Kidney epithelial cell (primary cell): ENCODE measurements around the gene EFCAB6. TPM values are rescaled to one million over a fixed set of nuclear protein-coding genes. Genes with fewer than 3 reads are reported as not detected.

Experiments used
- DNase-seq: peaks from one replicate; pipeline ENCODE4 v3.0.0-alpha.2; 2010; ENCODE audit warnings: low read depth
- H3K27me3 ChIP-seq: 2 replicates; pipeline ENCODE4 v1.6.0; 2011; ENCODE audit warnings: low read length; ENCODE audit not compliant: control insufficient read depth, insufficient read depth
- H3K36me3 ChIP-seq: 2 replicates; pipeline ENCODE4 v1.5.1; 2011; ENCODE audit warnings: low read length; ENCODE audit not compliant: control insufficient read depth, insufficient read depth
- H3K4me3 ChIP-seq: 2 replicates; pipeline ENCODE4 v1.5.1; 2011; ENCODE audit warnings: low read depth, mild to moderate bottlenecking, control low read depth, low read length
- total RNA-seq: library from RNA; depleted of rRNA; stranded (reverse); fragments of >200 nt; gene quantifications from 2 replicates; pipeline ENCODE4 v1.2.3, GENCODE V29; 2015
- TF ChIP-seq, protein P1 (sequence below): IDR thresholded peaks from 2 replicates; pipeline ENCODE4 v1.5.1; 2011; ENCODE audit warnings: mild to moderate bottlenecking, moderate library complexity, low read length, control low read depth, inconsistent platforms; ENCODE audit not compliant: insufficient read depth, poor library complexity, severe bottlenecking

EFCAB6 gene
- total RNA-seq, 1 donor from 2014 or later = 2.3 TPM

- no peak for DNase-seq
- Histone ChIP-seq H3K4me3 (no peak overlapping the region), H3K27me3 (peaks cover 7% of the 10 kb centered on the region), H3K36me3 (no peaks in the 10 kb centered on the region)
- TF ChIP-seq, protein P1, sequence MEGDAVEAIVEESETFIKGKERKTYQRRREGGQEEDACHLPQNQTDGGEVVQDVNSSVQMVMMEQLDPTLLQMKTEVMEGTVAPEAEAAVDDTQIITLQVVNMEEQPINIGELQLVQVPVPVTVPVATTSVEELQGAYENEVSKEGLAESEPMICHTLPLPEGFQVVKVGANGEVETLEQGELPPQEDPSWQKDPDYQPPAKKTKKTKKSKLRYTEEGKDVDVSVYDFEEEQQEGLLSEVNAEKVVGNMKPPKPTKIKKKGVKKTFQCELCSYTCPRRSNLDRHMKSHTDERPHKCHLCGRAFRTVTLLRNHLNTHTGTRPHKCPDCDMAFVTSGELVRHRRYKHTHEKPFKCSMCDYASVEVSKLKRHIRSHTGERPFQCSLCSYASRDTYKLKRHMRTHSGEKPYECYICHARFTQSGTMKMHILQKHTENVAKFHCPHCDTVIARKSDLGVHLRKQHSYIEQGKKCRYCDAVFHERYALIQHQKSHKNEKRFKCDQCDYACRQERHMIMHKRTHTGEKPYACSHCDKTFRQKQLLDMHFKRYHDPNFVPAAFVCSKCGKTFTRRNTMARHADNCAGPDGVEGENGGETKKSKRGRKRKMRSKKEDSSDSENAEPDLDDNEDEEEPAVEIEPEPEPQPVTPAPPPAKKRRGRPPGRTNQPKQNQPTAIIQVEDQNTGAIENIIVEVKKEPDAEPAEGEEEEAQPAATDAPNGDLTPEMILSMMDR = no peak
Observed at GRCh38 chr22:43839781-43840180, 27.7 kb upstream of the EFCAB6 start.

GRCh38 chr22:43838571-43839307, 26.6 kb upstream of the EFCAB6 start:
- TF ChIP-seq, protein P1 = no peak
- H3K27me3 ChIP-seq = peaks cover 10% of the 10 kb centered on the region
- DNase-seq = no peak
- no peaks in the 10 kb centered on the region for H3K36me3 ChIP-seq
- no peak overlapping the region for H3K4me3 ChIP-seq

- peaks cover 13% of the 10 kb centered on the region for H3K27me3 ChIP-seq
- TF ChIP-seq, protein P1 = no peak
- no peak for DNase-seq
- no peak overlapping the region for H3K4me3 ChIP-seq
- H3K36me3 ChIP-seq = no peaks in the 10 kb centered on the region
Observed at GRCh38 chr22:43838161-43838560, 26.1 kb upstream of the EFCAB6 start.

GRCh38 chr22:43837666-43838065, 25.6 kb upstream of the EFCAB6 start:
- no peak for DNase-seq
- TF ChIP-seq, protein P1 = no peak
- Histone ChIP-seq H3K4me3 (no peak overlapping the region), H3K36me3 (no peaks in the 10 kb centered on the region), H3K27me3 (peaks cover 16% of the 10 kb centered on the region)

DNA sequence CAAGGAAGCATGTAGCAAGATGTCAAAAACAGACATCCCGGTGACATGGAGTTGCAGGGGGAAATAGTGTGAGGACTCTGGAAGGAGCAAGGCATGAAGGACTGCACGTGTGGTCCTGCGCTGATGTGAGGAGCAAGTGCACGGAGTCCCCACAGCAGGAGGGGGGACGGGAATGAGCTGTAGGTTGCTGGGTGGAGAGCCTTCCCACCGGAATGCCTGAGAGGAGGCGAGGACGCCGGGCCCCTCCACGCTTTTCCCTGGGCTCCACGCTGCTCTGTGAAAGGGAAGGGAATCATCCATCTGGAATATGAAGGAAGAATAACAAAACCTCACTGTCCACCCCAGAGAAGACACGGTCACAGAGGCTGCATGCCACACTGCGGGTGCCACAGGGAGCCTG, 23.6 kb upstream of the EFCAB6 start:
- TF ChIP-seq, protein P1 = no peak
- Histone ChIP-seq H3K4me3 (no peak overlapping the region), H3K27me3 (peaks cover 20% of the 10 kb centered on the region), H3K36me3 (no peaks in the 10 kb centered on the region)
- DNase-seq = no peak

DNA sequence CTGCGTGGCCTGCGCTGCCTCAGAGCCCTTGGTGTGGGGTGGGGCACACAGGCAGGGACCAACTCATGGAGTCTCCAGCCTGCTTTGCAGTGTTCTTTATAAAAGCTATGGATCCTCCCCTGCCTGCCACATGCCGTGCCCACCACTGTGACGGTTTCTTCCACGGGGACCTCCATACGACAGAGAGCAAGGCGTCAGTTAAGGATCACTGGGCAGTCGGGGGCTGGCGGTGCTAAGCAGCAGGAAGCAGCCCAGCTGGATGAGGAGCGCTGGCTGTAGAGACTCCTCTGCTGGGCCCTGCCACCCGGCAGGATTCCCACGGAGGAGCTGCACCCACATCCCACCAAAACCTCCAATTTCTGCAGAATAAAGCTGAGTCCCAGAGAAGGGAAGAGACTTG, 23.1 kb upstream of the EFCAB6 start:
- H3K36me3 ChIP-seq = no peaks in the 10 kb centered on the region
- H3K4me3 ChIP-seq = no peak overlapping the region
- peaks cover 20% of the 10 kb centered on the region for H3K27me3 ChIP-seq
- no peak for DNase-seq
- TF ChIP-seq, protein P1 = no peak
